Measurements from ENCODE around the gene LRP1-AS.

DNA sequence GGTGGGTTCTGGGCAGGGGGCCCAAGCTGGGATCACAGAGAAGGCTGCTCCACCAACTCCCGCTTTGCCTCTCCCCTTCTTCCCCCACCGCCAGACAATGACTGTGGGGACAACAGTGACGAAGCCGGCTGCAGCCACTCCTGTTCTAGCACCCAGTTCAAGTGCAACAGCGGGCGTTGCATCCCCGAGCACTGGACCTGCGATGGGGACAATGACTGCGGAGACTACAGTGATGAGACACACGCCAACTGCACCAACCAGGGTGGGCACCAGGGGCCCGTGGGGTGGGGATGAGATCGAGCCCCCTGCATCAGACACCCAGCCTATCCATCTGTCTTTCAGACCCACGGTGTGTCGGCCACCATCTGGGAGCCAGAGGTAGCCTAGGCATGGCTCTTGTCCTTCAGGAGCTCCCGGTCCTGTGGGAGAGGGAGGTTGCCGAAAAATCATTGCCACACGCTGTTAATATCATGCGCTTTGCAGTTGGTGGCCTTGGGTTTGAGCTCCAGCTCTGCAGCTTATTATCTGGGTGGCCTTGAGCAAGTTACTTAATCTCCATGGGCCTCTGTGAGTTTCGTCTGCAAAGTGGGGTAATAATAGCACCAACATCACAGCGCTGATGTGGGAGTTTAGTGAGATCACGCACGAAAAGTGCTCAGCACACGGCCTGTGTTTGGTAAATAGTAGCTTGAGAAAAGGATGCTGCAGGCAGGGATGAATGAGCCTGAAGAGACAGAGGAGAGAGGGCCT lies 21.8 kb upstream of the LRP1-AS start:
- TF ChIP-seq, protein P1, sequence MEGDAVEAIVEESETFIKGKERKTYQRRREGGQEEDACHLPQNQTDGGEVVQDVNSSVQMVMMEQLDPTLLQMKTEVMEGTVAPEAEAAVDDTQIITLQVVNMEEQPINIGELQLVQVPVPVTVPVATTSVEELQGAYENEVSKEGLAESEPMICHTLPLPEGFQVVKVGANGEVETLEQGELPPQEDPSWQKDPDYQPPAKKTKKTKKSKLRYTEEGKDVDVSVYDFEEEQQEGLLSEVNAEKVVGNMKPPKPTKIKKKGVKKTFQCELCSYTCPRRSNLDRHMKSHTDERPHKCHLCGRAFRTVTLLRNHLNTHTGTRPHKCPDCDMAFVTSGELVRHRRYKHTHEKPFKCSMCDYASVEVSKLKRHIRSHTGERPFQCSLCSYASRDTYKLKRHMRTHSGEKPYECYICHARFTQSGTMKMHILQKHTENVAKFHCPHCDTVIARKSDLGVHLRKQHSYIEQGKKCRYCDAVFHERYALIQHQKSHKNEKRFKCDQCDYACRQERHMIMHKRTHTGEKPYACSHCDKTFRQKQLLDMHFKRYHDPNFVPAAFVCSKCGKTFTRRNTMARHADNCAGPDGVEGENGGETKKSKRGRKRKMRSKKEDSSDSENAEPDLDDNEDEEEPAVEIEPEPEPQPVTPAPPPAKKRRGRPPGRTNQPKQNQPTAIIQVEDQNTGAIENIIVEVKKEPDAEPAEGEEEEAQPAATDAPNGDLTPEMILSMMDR (conservative IDR thresholded peaks at IDR 0.05; ENCODE audit: low read depth, low read length) = no peak
- no peak for TF ChIP-seq EZH2 (IDR thresholded peaks at IDR 0.05; ENCODE audit: low read length, unreplicated experiment)
